GM12891 (cell line): ENCODE data around the gene ATP1A2.

Experiments used
- POLR2A ChIP-seq: IDR thresholded peaks from 2 replicates; pipeline ENCODE4 v1.6.1; 2011; ENCODE audit warnings: low read depth, low read length, control low read depth
- POLR2AphosphoS5 ChIP-seq: IDR thresholded peaks from 2 replicates; pipeline ENCODE4 v1.6.1; 2011; ENCODE audit warnings: low read depth, low read length, control low read depth
- POU2F2 ChIP-seq: IDR thresholded peaks from 2 replicates; pipeline ENCODE4 v1.6.1; 2011; ENCODE audit warnings: low read depth, mild to moderate bottlenecking, control low read depth, low read length, moderate library complexity
- SPI1 ChIP-seq: IDR thresholded peaks from 2 replicates; pipeline ENCODE4 v1.6.1; 2011; ENCODE audit warnings: low read depth, low read length, control low read depth
- TAF1 ChIP-seq: IDR thresholded peaks from 2 replicates; pipeline ENCODE4 v1.6.1; 2011; ENCODE audit warnings: low read depth, low read length, control low read depth

DNA sequence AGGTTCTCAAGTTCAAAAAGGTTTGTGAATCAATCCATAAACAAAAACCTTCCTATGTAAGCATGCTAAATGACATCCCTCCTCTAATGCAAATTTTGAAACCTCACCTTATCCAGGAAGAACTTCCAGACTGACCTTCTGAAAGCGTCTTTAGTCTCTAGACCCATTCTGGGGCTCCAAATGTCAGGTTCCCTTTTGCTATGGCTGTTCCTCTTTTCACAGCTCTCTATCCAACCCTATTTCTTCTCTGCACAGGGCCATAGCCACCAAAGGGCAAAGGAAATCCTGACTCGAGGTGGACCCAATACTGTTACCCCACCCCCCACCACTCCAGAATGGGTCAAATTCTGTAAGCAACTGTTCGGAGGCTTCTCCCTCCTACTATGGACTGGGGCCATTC, 39.2 kb downstream of the ATP1A2 start:
- TF ChIP-seq POLR2AphosphoS5: no peak
- TF ChIP-seq POLR2A: no peak
- TF ChIP-seq SPI1: 0 out of 2 replicates have a peak, but pooled peaks have one; percentile 27
- TF ChIP-seq TAF1: no peak
- TF ChIP-seq POU2F2: no peak
